ENCODE measurements around the gene SPINK6.

DNA sequence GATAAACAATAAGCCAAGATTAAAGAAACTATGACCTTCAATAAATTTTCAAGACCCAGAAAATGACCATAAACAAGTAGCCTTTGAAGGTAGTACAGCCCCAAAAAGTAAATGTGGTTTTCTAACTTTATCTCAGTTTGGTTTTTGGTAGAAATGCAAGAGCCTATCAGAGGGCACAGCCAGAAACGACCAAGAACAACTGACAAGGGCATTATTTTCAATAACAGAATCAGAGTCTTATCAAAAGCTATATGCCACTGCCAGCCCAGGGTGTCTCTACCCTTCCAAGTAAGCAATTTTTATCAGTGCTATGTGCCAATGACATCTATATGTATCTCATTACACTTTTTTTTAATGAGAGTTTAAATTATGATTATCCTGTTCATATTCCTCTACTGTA is 11.8 kb upstream of the SPINK6 start:
- TF ChIP-seq POLR2AphosphoS5 (IDR thresholded peaks at IDR 0.05; ENCODE audit: low read depth, low read length) (no peak), SIN3A (IDR thresholded peaks at IDR 0.05; ENCODE audit: borderline replicate concordance, insufficient read depth, low read length) (no peak), TAF1 (IDR thresholded peaks at IDR 0.05; ENCODE audit: borderline replicate concordance, insufficient read depth, low read length) (no peak), FOXP2 (optimal IDR thresholded peaks at IDR 0.05; ENCODE audit: borderline replicate concordance, extremely low read depth, extremely low read length, insufficient read depth) (no peak)
- TF ChIP-seq, protein P1, sequence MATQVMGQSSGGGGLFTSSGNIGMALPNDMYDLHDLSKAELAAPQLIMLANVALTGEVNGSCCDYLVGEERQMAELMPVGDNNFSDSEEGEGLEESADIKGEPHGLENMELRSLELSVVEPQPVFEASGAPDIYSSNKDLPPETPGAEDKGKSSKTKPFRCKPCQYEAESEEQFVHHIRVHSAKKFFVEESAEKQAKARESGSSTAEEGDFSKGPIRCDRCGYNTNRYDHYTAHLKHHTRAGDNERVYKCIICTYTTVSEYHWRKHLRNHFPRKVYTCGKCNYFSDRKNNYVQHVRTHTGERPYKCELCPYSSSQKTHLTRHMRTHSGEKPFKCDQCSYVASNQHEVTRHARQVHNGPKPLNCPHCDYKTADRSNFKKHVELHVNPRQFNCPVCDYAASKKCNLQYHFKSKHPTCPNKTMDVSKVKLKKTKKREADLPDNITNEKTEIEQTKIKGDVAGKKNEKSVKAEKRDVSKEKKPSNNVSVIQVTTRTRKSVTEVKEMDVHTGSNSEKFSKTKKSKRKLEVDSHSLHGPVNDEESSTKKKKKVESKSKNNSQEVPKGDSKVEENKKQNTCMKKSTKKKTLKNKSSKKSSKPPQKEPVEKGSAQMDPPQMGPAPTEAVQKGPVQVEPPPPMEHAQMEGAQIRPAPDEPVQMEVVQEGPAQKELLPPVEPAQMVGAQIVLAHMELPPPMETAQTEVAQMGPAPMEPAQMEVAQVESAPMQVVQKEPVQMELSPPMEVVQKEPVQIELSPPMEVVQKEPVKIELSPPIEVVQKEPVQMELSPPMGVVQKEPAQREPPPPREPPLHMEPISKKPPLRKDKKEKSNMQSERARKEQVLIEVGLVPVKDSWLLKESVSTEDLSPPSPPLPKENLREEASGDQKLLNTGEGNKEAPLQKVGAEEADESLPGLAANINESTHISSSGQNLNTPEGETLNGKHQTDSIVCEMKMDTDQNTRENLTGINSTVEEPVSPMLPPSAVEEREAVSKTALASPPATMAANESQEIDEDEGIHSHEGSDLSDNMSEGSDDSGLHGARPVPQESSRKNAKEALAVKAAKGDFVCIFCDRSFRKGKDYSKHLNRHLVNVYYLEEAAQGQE (IDR thresholded peaks at IDR 0.05; ENCODE audit: insufficient read depth in 1 of 2, low read depth in 2 of 2, low read length in 2 of 2) = no peak

Measured in PFSK-1 (cell line).